ENCODE data around the gene KCNA3. TPM values are rescaled to one million over a fixed set of nuclear protein-coding genes. Genes with fewer than 3 reads are reported as not detected.

The KCNA3 gene
- total and polyA plus RNA-seq, 7 donors, result 0.71 to 4.3 (median 1.3) TPM; not detected in 3

DNA sequence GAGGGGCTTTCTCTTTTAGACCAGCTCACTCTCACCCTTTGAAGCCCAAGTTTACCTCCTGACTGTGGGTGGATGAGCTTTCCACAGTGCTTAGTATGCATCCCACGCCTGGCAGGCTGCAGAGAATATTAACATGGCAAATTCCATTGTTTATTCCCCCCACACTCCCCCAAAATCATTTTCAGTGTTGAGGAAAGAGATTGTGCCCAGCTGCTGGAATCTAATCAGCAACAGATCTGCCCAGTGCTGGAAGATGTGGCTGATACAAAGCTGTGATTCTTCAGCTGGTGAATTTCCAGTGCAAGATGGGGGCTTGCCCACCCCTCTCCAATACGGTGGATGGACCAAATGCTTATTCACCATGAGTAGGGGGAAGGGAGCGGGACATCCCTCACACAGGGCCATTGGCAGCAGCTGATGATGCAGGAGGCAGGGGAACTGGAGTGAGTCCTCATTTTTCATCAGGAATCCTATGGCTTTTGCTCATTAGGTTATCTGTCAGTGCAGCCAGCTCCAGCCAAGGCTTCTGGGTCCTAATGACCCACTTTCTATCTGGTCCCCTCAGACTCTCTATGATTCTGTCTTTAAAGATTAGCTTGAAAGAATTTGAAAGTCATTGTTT is 39.7 kb upstream of the KCNA3 start:
- intact Hi-C loops (cut with DNase I), result no loop called here
- no peak for TF ChIP-seq POLR2AphosphoS5 (IDR thresholded peaks at IDR 0.05)
- TF ChIP-seq, protein P1, sequence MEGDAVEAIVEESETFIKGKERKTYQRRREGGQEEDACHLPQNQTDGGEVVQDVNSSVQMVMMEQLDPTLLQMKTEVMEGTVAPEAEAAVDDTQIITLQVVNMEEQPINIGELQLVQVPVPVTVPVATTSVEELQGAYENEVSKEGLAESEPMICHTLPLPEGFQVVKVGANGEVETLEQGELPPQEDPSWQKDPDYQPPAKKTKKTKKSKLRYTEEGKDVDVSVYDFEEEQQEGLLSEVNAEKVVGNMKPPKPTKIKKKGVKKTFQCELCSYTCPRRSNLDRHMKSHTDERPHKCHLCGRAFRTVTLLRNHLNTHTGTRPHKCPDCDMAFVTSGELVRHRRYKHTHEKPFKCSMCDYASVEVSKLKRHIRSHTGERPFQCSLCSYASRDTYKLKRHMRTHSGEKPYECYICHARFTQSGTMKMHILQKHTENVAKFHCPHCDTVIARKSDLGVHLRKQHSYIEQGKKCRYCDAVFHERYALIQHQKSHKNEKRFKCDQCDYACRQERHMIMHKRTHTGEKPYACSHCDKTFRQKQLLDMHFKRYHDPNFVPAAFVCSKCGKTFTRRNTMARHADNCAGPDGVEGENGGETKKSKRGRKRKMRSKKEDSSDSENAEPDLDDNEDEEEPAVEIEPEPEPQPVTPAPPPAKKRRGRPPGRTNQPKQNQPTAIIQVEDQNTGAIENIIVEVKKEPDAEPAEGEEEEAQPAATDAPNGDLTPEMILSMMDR (IDR thresholded peaks at IDR 0.05), result no peak
- H3K36me3 ChIP-seq, result no peaks in the 10 kb centered on the region
- DNase-seq, result no peak
- no peak overlapping the region for H3K4me3 ChIP-seq
- H3K4me1 ChIP-seq, result no peaks in the 10 kb centered on the region
- WGBS, 2 donors, result 50 to 55% methylated on average over 3 of the region's 3 CpGs
- H3K27me3 ChIP-seq, result no peaks in the 10 kb centered on the region
- H3K27ac ChIP-seq, result no peak overlapping the region
- H3K9me3 ChIP-seq, result no peaks in the 10 kb centered on the region

DNA sequence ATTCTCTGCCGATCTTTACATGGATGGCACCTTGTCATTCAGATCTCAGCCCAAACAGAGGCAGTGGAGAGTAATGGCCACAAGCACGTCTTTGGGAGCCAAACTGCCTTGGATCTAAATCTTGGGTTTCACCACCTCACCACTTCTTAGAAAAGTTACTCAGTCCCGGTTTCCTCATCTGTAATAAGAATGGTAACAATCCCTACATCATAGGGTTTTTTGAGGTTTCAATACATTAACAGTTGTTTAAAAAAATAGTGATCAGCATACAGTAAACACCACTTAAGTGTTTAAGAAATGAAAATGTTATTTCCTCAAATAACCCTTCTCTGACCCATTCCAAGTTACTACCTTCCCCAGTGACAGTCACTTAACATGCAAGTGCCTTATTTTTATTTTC is 38.5 kb upstream of the KCNA3 start:
- DNase-seq, result no peak
- H3K4me1 ChIP-seq, result no peaks in the 10 kb centered on the region
- H3K9me3 ChIP-seq, result no peaks in the 10 kb centered on the region
- H3K36me3 ChIP-seq, result no peaks in the 10 kb centered on the region
- intact Hi-C loops (cut with DNase I), result no loop called here
- no peak overlapping the region for H3K27ac ChIP-seq
- no peak overlapping the region for H3K4me3 ChIP-seq
- TF ChIP-seq POLR2A (IDR thresholded peaks at IDR 0.05) (no peak), POLR2AphosphoS5 (IDR thresholded peaks at IDR 0.05) (no peak), EP300 (IDR thresholded peaks at IDR 0.05) (no peak)
- TF ChIP-seq, protein P1 (IDR thresholded peaks at IDR 0.05), result no peak
- 45 to 76% methylated on average over 3 of the region's 3 CpGs for WGBS, 2 donors
- no peaks in the 10 kb centered on the region for H3K27me3 ChIP-seq

DNA sequence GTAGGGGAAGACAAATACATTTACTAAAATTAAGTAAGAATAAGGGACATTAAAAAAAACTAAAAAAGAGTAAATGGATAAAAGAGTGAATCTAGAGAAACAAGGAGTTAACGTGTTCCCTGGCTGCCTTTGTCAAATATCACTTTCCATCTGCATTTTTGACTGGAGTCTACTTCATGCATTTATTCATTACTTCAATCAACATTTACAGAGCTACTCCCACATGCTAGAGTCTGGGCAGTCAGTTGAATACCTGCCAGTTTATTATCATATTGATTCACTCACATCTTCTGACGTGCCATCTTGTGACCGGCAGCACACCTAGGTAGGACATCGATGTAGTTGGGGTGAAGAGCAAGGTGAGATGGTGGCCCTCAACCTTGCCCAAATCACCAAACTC is 35.6 kb upstream of the KCNA3 start:
- Histone ChIP-seq H3K36me3 (no peaks in the 10 kb centered on the region), H3K27me3 (no peaks in the 10 kb centered on the region), H3K4me3 (no peak overlapping the region), H3K9me3 (no peaks in the 10 kb centered on the region), H3K27ac (no peak overlapping the region), H3K4me1 (no peaks in the 10 kb centered on the region)
- 83 to 91% methylated on average over 4 of the region's 4 CpGs for whole genome bisulfite sequencing, 2 donors
- TF ChIP-seq POLR2AphosphoS5 (IDR thresholded peaks at IDR 0.05) (no peak), POLR2A (IDR thresholded peaks at IDR 0.05) (no peak), EP300 (IDR thresholded peaks at IDR 0.05) (no peak)
- TF ChIP-seq, protein P1 (IDR thresholded peaks at IDR 0.05), result no peak
- intact Hi-C loops (cut with DNase I), result no loop called here
- DNase-seq, result no peak

DNA sequence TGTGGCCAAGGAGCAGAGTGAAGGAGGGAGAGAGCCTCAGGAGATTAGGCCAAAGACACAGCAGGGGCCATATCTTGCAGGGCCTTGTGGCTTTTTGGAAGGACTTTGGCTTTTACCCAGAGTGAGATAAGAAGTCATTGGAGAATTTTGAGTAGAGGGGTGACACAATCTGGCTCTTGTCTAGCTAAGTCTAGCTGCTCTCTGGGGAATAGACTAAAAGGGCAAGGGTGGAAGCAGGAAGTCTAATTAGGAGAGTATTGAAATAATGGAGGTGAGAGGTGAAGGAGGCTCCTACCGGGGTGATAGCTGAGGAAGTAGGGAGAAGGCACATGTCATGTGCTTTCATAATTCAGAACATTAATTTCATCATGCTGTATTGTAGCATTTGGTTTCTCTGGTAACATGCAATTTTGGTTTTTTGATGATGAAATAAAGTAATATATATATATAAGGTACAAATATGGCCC is 34.3 kb upstream of the KCNA3 start:
- intact Hi-C loops (cut with DNase I), result no loop called here
- H3K9me3 ChIP-seq, result no peaks in the 10 kb centered on the region
- H3K36me3 ChIP-seq, result no peaks in the 10 kb centered on the region
- no peaks in the 10 kb centered on the region for H3K27me3 ChIP-seq
- WGBS, 2 donors, result 66 to 71% methylated on average over 1 of the region's 1 CpG
- H3K27ac ChIP-seq, result no peak overlapping the region
- no peak for DNase-seq
- no peak overlapping the region for H3K4me3 ChIP-seq
- no peaks in the 10 kb centered on the region for H3K4me1 ChIP-seq
- no peak for TF ChIP-seq POLR2A (IDR thresholded peaks at IDR 0.05)
- no peak for TF ChIP-seq POLR2AphosphoS5 (IDR thresholded peaks at IDR 0.05)
- no peak for TF ChIP-seq EP300 (IDR thresholded peaks at IDR 0.05)

DNA sequence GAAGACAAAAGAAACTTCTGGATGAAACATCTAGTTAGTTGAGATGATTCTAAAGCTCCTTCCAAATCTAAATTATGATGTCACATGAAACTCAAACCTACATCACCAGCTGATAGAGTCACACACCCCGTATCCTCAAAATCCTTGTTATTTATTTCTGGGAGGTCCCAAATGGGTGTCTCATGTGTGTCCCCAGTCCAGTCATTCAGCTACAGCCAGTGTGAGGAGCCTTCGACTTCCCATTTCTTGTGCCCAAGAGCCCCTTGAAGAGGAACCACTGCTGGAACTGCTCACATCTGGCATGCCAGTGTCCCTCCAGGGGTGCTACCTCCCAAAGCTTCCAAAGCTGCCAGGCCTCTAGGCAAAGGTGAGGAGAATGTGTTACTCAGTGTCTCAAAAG is 32.5 kb upstream of the KCNA3 start:
- intact Hi-C loops (cut with DNase I), result no loop called here
- WGBS, 2 donors, result 82 to 90% methylated on average over 2 of the region's 2 CpGs
- no peaks in the 10 kb centered on the region for H3K36me3 ChIP-seq
- DNase-seq, result no peak
- no peaks in the 10 kb centered on the region for H3K27me3 ChIP-seq
- no peak overlapping the region for H3K4me3 ChIP-seq
- TF ChIP-seq, protein P1 (IDR thresholded peaks at IDR 0.05), result no peak
- TF ChIP-seq POLR2AphosphoS5 (IDR thresholded peaks at IDR 0.05) (no peak), EP300 (IDR thresholded peaks at IDR 0.05) (no peak), POLR2A (IDR thresholded peaks at IDR 0.05) (no peak)
- no peak overlapping the region for H3K27ac ChIP-seq
- H3K9me3 ChIP-seq, result no peaks in the 10 kb centered on the region
- no peaks in the 10 kb centered on the region for H3K4me1 ChIP-seq

All from sigmoid colon (tissue), 7 donors.